ENCODE results near the gene ZSWIM9.

Gene ZSWIM9

GRCh38 chr19:48169939-48170803 is at the start of gene ZSWIM9, which contains the start of gene LIG1:
Gene ZSWIM9, plus strand, starts transcription at chr19:48170680. Its CDS starts 1,123 bp downstream, at chr19:48171803.
Gene LIG1, minus strand, starts transcription at chr19:48170344. Its CDS starts 4,778 bp downstream, at chr19:48165566.
- DNase-seq = peak; percentile 88 to 90

GRCh38 chr19:48121066-48121465 is 49.4 kb upstream of the ZSWIM9 start:
- no peak for DNase-seq

DNA sequence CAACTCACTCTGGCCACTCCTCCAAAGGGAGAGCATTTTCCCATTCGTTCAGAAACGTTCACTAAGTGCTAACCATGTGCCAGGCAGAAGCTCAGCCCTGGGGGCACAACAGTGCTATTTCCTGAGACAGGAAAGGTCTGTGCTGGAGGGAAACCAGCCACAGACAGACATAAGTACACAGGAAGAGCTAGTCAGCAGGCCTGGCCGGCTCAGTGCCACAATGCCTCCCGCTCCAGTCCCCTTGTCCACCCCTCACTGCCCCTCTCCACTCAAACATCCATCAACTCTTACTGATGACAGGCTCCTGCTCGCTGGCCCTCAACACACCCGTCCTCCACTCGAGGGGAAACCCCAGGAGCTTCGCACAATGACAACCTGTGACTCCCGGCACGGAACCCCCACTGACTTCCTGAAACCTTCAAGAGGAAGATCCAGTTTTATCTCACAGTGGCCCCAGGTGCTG is 48.5 kb upstream of the ZSWIM9 start:
- no peak for DNase-seq

DNA sequence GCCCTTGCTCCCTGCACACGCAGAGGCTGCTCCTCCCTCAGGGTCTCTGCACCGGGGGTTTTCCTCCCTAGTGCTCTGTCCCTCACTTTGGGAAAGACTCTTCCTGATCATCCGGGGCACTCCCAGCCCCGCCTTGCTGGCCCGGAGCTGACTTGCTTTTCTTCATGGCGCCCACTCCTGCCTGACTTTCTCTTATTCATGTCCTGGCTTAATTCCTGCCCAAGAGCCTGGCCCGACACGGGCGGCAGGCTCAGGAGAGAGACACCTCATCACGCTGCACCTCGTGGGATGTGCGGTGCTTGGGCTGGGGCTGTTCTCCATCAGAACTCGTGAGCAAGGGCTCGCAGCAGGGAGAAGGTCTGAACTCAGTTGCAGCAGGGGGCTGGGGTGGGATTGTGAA is 48.1 kb upstream of the ZSWIM9 start:
- DNase-seq = no peak

- no peak for DNase-seq
These were observed 46.4 kb upstream of the ZSWIM9 start for GRCh38 chr19:48123907-48124651.

- no peak for DNase-seq
These were observed 42.9 kb upstream of the ZSWIM9 start for GRCh38 chr19:48127561-48127960.

GRCh38 chr19:48133094-48133493 is 37.4 kb upstream of the ZSWIM9 start:
- no peak for DNase-seq

DNA sequence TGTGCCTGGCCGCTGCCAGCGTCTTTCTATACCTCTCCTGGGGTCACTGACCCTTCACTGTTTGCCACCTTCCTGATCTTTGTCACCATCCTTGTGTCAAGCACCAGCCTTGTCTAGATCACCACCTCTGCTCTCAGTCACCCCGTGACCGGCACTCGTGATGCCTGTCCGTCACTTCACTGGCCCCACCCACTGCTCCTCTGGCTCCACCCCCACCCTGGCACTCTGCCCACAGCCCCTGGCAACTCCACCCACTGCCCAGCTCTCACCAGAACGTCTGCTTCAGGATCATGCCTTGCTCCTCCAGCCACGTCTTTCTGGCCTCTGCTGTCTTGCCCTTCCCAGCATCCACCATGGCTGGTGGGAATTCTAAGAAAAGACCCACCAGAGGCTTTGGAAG is 35.1 kb upstream of the ZSWIM9 start:
- DNase-seq = no peak

DNA sequence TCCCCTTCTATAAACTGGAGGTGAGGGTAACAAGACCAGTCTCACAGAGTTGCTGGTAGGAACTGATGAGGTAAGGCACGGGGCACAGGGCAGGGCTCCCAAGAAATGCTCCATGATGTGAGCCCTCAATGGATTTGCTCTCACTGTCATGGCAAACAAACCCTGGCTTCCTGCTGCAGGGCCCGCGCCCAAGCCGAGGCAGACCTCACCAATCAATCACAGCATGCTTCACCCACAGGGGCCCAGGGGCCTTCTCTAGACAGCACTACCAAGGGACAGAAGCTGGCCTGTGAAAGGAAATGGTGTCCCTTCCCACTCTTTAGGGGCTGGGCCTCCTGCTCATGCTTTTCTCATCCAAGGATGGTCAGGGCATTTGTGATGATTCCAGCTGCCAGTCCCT is 33.9 kb upstream of the ZSWIM9 start:
- DNase-seq = no peak

DNA sequence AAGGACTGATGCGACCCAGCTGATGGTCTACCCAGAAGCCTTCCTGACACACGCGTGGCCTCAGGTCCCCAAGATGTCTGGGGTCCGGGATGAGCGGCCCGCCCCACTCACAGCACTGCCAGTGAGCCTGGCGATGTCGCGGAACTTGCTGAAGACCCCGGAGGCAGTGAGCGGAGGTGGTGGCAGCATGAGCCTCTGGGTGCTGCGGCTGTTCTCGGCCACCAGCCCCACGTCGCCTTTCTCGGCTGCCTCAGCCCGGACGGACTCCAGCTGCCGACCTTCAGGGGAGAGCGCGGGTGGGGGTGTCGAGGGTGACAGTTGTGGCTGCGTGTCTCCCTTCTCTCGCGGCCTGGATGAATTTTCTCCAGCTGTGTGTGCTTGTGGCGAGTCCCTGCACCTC is 33.1 kb upstream of the ZSWIM9 start:
- DNase-seq = no peak

DNA sequence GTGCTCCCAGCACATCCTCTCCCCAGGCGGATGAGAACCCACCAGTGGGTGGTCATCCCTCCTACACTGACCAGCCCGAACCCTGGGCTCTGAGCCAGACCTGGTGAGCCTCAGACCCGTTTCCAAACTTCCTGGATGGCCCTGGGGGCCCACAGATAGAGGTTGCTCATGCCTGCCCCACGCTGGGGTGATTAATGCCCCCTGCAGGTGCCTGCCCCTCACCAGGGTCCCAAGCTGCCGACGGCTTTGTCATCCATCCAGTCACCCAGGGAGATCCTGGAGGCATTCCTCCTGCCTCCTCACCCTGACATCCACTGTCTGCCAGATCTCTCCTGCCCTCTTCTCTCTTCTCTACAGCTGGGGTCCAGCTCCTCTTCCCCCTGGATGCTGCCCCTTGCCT is 31.4 kb upstream of the ZSWIM9 start:
- DNase-seq = no peak

DNA sequence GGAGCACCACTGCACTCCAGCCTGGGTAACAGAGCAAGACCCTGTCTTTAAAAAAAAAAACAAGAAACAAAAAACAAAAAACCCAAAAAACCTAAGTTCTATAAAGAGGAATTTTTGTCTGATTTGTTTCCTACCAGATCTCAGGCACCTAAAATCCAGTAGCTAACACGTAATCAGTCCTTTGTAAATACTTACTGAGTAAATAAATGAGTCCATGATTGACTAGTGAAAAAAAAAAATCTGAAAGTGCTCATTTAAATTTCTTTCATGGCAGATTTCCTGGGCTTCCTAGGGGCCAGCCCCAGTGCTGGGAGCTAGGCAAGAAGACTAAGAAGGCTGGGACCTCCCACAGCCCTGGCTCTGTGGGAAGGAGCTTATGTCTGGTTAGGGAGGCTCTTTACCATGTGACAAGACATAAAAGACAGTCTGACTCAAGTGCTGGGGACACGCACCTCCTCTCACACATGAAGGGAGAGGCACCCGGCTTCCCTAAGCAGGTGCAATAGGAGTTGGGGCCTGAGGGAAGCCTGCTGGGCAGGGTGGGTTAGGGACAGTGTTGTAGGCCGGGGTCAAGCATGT is 22.8 kb upstream of the ZSWIM9 start:
- no peak for DNase-seq

DNA sequence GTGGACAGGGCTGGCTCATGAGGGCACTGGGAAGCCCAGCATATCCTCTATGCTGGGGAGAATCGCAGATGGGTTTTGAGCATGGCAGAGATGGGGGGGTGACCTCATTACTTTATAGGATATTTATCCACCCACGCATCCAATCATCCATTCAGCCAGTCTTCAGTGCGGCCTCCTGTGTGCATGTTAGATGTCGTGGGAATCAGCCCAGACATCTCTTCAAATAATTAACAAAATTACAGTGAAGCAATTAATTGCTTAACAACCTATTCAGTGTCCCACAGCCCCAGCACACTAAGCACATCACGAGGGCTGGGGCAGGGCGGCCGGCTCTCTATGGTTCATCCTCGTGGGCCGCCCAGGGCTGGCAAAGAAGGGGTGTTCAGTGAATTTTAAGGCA is 21.9 kb upstream of the ZSWIM9 start:
- no peak for DNase-seq

DNA sequence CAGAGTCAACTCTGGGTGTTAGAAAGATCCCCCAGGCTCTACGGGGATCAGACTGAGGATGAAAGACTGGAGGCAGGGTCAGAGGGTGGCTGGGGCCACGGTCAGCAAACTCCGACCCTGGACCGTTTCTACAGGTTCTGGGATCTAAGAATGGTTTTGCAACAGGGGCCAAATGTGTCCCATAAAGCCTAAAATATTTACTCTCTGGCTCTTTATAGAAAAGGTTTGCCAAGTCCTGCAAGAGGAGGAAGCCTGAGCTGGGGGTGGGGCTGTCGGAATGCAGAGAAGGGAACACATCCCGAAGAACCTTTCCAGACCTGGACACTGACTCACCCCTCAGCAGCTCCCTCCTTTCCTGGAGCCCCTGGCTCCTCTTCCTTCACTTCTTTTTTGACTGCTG is 21.1 kb upstream of the ZSWIM9 start:
- no peak for DNase-seq

DNA sequence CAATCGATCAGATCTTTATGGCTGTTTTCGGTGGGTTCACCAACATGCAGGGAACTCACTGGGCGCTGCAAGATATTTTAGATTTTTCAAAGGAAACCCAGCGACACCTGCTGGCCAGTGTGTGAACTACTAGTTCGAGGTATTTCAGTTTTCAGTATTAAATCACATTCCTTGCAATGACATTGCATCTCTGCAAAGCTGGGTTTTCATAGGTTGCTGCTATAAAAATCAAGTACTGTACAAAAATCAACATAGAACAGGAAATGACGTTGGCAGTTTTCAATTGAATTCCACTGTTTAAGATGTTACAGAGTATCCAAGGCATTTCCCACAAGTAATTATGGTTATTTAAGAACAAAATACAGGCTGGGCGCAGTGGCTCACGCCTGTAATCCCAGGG is 17.9 kb upstream of the ZSWIM9 start:
- peak; percentile 55 to 61 for DNase-seq

DNA sequence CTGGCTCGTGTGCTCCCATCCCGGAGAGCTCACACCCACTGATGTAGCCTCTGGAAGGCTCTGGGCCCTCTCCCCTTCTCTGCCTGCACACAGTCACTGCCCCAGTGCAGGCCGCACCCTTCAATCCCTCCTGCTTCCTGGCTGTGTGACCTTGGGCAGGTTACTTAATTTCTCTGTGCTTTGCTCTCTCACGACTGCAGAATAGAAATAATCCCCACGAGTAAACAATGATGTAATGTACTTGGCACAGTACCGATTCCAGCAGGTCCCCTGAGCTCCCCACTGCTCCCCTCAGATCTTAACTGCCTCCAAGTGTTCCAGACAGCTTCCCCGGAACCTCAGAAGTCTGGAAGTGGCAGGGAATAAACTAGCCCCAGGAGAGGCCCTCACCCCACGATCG is 16.5 kb upstream of the ZSWIM9 start:
- DNase-seq = no peak

DNA sequence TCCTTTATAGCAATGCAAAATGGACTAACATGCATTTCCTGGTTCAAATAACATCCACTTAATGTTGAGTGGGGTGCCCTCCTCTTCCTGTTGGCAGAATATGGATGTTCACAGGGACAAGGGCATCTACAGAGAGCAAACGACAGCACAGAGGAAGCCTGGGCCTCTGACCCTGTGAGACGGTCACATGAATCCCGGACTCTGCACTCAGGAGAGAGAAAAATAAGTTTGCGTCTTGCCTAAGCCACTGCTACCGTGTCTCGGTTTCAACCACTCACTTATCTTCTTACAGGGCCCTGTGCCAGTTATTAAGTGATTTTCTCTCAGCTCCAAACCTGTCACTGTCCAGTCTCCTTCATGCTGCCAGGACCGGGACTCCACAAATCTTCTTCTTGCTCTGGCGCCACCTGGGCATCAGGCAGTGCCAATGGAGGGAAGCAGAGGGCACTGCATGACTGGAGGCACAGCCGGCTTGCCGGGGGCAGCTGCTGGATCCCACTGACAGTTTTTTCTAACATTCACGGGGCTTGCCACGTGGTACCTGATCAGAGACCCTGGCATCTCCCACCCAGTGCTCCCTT is 12.2 kb upstream of the ZSWIM9 start:
- DNase-seq = no peak

DNA sequence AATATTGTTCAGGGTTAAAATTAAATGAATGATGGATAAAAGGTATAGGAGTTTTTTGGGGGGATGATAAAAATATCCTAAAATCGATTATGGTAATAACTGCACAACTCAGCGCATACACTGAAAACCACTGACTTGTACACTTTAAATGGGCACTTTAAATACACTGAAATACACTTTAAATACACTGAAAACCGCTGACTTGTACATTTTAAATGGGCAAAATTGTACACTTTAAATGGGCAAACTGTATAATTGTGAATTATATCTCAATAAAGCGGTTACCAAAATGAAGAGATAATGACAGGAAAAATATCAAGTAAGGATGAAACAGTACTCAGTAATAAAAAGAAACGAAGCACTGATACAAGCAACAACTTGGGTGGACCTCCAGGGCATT is 1.8 kb upstream of the ZSWIM9 start:
- DNase-seq = no peak

DNA sequence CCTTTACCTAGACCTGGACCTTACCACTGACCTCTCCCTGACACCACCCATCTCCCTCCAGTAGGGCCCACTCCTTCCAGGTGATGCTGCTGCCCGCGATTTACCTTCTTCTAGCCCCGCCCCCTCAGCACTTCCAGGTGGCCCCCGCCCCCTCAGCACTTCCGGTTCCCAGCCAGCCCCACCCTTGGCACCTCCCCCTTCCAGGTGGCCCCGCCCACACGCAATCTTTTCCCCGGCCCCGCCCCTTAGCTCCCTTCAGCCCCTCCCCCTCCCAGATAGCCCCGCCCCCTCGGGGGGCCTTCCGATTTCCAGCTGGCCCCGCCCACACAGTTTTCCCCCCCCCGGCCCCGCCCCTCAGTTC is 922 bp upstream of the ZSWIM9 start:
- DNase-seq = peak; percentile 86 to 91

DNA sequence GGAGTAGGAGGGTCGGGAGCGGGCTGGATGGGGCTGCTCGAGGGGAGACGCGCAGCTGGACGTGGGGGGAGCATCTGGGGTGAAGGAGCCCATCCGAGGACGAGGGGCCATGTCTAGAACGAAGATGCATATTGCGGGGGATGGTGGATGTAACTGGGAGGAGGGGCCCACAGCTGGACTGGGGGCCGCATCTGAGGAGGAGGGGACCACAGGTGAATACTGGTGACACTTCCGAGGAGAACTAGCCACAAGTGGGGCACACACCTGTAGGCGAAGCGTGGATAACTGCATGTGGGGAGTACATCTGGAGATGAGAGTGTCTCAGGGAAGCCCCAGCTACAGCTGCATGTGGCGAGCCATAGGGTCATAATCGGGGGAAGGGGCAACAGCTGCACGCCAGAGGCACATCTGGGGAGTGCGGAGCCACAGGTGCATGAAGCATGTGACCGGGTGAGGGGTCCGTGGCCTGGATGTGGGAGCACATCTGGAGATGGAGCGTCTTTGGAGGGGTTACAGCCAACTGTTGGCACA is 402 bp downstream of the ZSWIM9 start:
- peak in 1 of 2 experiments; percentile 5 for DNase-seq

GRCh38 chr19:48171710-48172109 is 1.2 kb downstream of the ZSWIM9 start:
- DNase-seq = no peak

DNA sequence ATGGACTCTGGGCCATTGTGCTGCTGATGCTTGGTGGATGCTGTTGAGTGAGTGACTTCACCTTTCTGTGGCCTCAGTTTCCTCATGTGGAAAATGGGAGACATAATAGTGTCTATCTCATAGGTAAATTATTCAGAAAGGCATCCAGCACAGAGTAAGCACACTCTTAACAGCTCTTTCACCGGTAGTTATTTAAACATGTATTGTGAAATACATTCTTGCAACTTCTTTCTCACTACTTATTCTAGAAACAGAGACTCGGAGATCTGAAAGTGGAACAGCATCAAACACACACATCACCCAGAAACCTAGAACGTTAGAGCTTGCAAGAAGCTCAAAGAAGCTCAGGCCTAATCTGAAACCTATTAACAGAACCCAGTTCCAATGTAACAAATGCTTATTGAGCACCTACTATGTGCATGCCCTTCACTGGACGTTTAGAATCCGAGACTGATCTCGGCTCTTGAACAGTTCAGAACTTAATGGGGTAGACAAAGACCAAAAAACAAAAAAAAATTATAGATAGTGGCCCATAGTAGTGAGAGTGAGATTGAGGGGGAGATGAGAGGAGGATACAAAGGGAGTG is 4.1 kb downstream of the ZSWIM9 start:
- no peak for DNase-seq

GRCh38 chr19:48175578-48175977 is 5.1 kb downstream of the ZSWIM9 start:
- DNase-seq = no peak
